Adrenal gland (tissue), 5 donors: ENCODE data around the gene PARVB.
A peak's percentile ranks its signal among the peaks of the same experiment; 100 is the strongest.

Experiments used
- POLR2A ChIP-seq, 2 donors: fragments of 450-650 bp; IDR thresholded peaks; one replicate each; pipeline ENCODE4 v1.6.1; 2017; ENCODE audit warnings: antibody characterized with exemption in 2 of 2, mild to moderate bottlenecking in 2 of 2, moderate library complexity in 1 of 2
- TF ChIP-seq, protein P1 (sequence below), 6 experiments: fragments of 450-650 bp in 4 of 6; fragments of 200-600 bp in 2 of 6; sonication (generic) in 1 of 6; IDR thresholded peaks; 1 replicate in 5 of 6; 2 replicates in 1 of 6; pipeline versions ENCODE4 v1.5.1 to v1.8.0; 2016 to 2021; ENCODE audit warnings: antibody characterized with exemption in 6 of 6, mild to moderate bottlenecking in 2 of 6, moderate library complexity in 1 of 6
- donor health status: DM: no; HTN: no; CAD: no.

DNA sequence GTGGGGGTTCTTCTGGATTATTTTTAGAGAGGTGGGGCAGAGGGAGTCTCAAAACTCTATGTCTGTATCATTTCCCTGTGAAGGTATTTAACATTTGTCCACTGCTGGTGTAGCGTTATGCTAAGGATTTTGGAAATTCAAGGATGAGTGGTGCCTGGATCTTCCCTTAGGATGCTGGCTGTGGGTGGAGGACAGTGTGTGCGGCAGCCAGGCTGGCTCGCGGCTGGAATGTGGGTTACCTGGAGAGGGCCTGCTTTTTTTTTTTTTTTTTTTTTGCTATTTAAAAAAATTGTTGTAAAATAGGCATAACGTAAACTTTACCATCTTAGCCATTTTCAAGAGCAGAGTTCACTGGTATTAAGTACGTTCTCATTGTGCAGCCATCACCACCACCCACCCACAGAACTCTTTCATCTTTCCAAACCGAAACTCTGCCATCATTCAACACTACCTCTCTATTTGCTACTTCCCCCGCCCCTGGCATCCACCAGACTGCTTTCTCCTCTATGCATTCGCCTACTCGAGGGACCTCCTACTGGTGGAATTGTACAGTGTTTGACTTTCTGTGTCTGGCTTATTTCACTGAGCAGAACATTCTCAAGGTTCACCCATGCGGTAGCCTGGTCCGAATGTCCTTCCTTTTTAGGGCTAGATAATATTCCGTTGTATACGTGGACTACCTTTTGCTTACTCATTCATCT is 67.1 kb downstream of the PARVB start:
- TF ChIP-seq, protein P1, sequence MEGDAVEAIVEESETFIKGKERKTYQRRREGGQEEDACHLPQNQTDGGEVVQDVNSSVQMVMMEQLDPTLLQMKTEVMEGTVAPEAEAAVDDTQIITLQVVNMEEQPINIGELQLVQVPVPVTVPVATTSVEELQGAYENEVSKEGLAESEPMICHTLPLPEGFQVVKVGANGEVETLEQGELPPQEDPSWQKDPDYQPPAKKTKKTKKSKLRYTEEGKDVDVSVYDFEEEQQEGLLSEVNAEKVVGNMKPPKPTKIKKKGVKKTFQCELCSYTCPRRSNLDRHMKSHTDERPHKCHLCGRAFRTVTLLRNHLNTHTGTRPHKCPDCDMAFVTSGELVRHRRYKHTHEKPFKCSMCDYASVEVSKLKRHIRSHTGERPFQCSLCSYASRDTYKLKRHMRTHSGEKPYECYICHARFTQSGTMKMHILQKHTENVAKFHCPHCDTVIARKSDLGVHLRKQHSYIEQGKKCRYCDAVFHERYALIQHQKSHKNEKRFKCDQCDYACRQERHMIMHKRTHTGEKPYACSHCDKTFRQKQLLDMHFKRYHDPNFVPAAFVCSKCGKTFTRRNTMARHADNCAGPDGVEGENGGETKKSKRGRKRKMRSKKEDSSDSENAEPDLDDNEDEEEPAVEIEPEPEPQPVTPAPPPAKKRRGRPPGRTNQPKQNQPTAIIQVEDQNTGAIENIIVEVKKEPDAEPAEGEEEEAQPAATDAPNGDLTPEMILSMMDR (IDR thresholded peaks at IDR 0.05): peak in 1 of 6 experiments; percentile 13
- no peak for TF ChIP-seq POLR2A (IDR thresholded peaks at IDR 0.05)
